Loucy (cell line): ENCODE measurements around the gene DIDO1.

Experiments used
- H2AFZ ChIP-seq: fragments of 200-600 bp; sonication (generic); 2 replicates; pipeline ENCODE4 v1.6.0; 2016; ENCODE audit warnings: antibody characterized with exemption, mild to moderate bottlenecking, low read length, moderate library complexity
- H3F3A ChIP-seq: fragments of 200-600 bp; 2 replicates; pipeline ENCODE4 v1.6.0; 2016; ENCODE audit warnings: antibody characterized with exemption, low read depth, mild to moderate bottlenecking
- H3K27me3 ChIP-seq: fragments of 200-600 bp; sonication (generic); 2 replicates; pipeline ENCODE4 v1.6.1; 2014; ENCODE audit warnings: low read length, mild to moderate bottlenecking; ENCODE audit not compliant: insufficient read depth, poor library complexity, severe bottlenecking
- H3K36me3 ChIP-seq: fragments of 200-600 bp; sonication (generic); 2 replicates; pipeline ENCODE4 v1.6.1; 2016; ENCODE audit warnings: low read length; ENCODE audit not compliant: insufficient read depth
- H3K4me1 ChIP-seq: fragments of 200-600 bp; sonication (generic); 2 replicates; pipeline ENCODE4 v1.5.1; 2014; ENCODE audit warnings: low read length, mild to moderate bottlenecking; ENCODE audit not compliant: insufficient read depth, poor library complexity, severe bottlenecking
- H3K4me2 ChIP-seq: fragments of 200-600 bp; sonication (generic); 2 replicates; pipeline ENCODE4 v1.6.0; 2014; ENCODE audit warnings: antibody characterized with exemption, low read length, low read depth, mild to moderate bottlenecking; ENCODE audit not compliant: poor library complexity, severe bottlenecking
- H3K4me3 ChIP-seq: fragments of 200-600 bp; sonication (generic); 2 replicates; pipeline ENCODE4 v1.5.1; 2014; ENCODE audit warnings: low read length, mild to moderate bottlenecking, mixed read lengths; ENCODE audit not compliant: poor library complexity, severe bottlenecking
- H3K79me2 ChIP-seq: fragments of 200-600 bp; sonication (generic); 2 replicates; pipeline ENCODE4 v1.6.1; 2014; ENCODE audit warnings: low read length; ENCODE audit not compliant: insufficient read depth
- H3K9ac ChIP-seq: fragments of 200-600 bp; sonication (generic); 2 replicates; pipeline ENCODE4 v1.6.0; 2014; ENCODE audit warnings: mild to moderate bottlenecking, low read depth, low read length, moderate library complexity; ENCODE audit not compliant: poor library complexity, severe bottlenecking
- H3K9me2 ChIP-seq: fragments of 200-600 bp; sonication (generic); replicated peaks from 2 replicates; pipeline ENCODE4 v1.6.1; 2016; ENCODE audit warnings: low read depth, low read length, mixed read lengths
- H3K9me3 ChIP-seq: fragments of 200-600 bp; sonication (generic); 2 replicates; pipeline ENCODE4 v1.6.1; 2014; ENCODE audit warnings: mild to moderate bottlenecking, antibody characterized with exemption, low read length, low read depth; ENCODE audit not compliant: insufficient read depth
- H4K20me1 ChIP-seq: fragments of 200-600 bp; sonication (generic); 2 replicates; pipeline ENCODE4 v1.6.0; 2014; ENCODE audit warnings: antibody characterized with exemption, low read length, mild to moderate bottlenecking; ENCODE audit not compliant: insufficient read depth, poor library complexity, severe bottlenecking
- EZH2phosphoT487 ChIP-seq: fragments of 200-600 bp; IDR thresholded peaks from 2 replicates; pipeline ENCODE4 v1.6.1; 2018; ENCODE audit warnings: antibody characterized with exemption, mild to moderate bottlenecking, moderate library complexity, borderline replicate concordance
- TF ChIP-seq, protein P1 (sequence below): fragments of 200-600 bp; sonication (generic); conservative IDR thresholded peaks from 2 replicates; pipeline ENCODE4 v1.5.1; 2014; ENCODE audit warnings: mild to moderate bottlenecking, antibody characterized with exemption, low read length

The DIDO1 gene

DNA sequence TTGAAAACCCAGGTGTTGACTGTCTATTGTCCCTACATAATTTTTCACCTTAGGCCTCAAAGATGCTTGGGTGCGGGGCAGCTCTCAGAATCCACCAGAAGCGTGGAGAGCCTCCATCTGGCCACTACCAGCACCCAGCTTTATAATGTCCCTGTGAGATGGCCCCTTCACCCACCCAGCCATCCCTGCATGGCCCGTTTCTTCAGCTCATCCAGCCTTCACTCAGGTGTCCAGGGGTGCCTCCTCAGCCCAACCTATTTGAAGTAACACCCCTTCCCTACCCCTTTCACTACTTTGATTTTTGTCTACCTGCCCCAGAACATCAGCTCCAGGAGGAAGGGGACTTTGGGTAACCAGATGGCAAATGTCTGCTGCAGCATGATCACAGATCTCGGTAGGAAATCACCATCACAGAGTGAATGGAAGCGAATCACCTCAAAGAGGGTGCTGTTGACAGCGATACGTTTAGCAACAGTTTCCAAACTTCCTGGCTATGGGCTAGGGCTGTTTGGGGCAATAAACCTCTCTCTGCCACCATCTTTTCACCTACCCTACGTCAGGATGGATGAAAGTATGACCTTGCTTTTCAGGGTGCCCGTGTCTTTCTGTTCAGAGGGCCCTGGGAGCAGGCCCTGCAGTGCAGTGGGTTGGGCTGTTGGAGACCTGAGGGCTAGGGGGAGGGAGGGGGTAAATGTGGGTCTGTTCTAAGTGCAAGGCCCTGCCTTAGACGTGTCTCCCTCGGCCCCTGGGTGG, 25.0 kb upstream of the DIDO1 start:
- Histone ChIP-seq H4K20me1 (peaks cover 7% of the 10 kb centered on the region), H3K9ac (peak overlapping the region; percentile 70), H2AFZ (no peak overlapping the region), H3K36me3 (peaks cover 40% of the 10 kb centered on the region; the same call in 1 of the 2 replicates), H3K9me3 (no peaks in the 10 kb centered on the region), H3F3A (peaks cover 14% of the 10 kb centered on the region), H3K27me3 (no peaks in the 10 kb centered on the region), H3K4me1 (peaks cover 42% of the 10 kb centered on the region), H3K4me2 (peak overlapping the region; percentile 96), H3K79me2 (peaks cover 56% of the 10 kb centered on the region), H3K9me2 (no peaks in the 10 kb centered on the region), H3K4me3 (peak overlapping the region; percentile 80)
- TF ChIP-seq, protein P1, sequence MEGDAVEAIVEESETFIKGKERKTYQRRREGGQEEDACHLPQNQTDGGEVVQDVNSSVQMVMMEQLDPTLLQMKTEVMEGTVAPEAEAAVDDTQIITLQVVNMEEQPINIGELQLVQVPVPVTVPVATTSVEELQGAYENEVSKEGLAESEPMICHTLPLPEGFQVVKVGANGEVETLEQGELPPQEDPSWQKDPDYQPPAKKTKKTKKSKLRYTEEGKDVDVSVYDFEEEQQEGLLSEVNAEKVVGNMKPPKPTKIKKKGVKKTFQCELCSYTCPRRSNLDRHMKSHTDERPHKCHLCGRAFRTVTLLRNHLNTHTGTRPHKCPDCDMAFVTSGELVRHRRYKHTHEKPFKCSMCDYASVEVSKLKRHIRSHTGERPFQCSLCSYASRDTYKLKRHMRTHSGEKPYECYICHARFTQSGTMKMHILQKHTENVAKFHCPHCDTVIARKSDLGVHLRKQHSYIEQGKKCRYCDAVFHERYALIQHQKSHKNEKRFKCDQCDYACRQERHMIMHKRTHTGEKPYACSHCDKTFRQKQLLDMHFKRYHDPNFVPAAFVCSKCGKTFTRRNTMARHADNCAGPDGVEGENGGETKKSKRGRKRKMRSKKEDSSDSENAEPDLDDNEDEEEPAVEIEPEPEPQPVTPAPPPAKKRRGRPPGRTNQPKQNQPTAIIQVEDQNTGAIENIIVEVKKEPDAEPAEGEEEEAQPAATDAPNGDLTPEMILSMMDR, result no peak
- no peak for TF ChIP-seq EZH2phosphoT487

DNA sequence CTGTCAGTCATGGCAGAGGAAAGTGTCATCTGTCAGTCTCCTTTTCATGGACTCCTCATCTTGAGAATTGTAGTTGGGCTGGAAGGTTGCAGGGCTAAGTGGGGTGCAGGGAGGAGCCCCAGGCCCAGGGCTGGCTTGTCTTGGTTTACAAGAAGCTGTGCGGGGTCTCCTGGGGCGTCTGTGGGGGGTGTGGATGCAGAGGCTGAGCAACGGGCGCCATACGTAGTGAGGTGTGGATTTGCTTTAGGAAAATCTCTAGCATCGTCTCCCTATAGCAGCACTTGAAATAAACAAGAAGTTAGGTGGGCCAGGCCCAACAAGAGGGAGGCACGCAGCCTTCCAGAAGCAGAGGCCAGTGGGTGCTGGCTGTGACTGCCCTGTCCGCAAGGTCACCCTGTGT, 24.4 kb upstream of the DIDO1 start:
- Histone ChIP-seq H3K4me3 (no peak overlapping the region), H3K4me2 (no peak overlapping the region), H3K27me3 (no peaks in the 10 kb centered on the region), H3K9ac (no peak overlapping the region), H3K79me2 (peaks cover 54% of the 10 kb centered on the region), H3K4me1 (peaks cover 37% of the 10 kb centered on the region), H2AFZ (no peak overlapping the region), H4K20me1 (peaks cover 7% of the 10 kb centered on the region), H3F3A (peaks cover 14% of the 10 kb centered on the region), H3K36me3 (peaks cover 46% of the 10 kb centered on the region; the same call in 1 of the 2 replicates), H3K9me3 (no peaks in the 10 kb centered on the region), H3K9me2 (no peaks in the 10 kb centered on the region)
- TF ChIP-seq, protein P1, result no peak
- TF ChIP-seq EZH2phosphoT487, result no peak

DNA sequence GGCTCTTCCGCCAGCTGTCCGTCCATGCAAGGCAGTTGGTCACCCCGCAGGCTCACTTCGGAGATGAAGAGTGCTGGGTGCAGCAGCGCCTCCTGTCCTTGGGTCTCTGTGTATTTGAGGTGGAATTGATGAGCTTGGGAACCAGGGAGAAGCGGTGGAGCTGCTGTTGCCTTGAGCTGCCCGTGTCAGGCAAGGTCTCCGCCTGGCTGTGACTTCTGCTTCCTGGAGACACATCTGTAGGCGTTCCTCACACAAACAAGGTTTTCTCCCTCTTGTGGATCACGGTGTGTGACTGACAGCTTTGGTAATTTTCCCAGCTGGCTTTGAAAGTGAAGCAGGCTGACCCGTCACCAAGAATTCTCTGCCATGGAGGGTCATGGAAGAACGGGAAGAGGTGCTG, 23.7 kb upstream of the DIDO1 start:
- Histone ChIP-seq H3K27me3 (no peaks in the 10 kb centered on the region), H3K9me3 (no peaks in the 10 kb centered on the region), H3K4me3 (no peak overlapping the region), H3K79me2 (peaks cover 54% of the 10 kb centered on the region), H4K20me1 (peaks cover 7% of the 10 kb centered on the region), H3K9ac (no peak overlapping the region), H2AFZ (no peak overlapping the region), H3K36me3 (peaks cover 52% of the 10 kb centered on the region; the same call in 1 of the 2 replicates), H3F3A (peaks cover 14% of the 10 kb centered on the region), H3K9me2 (no peaks in the 10 kb centered on the region), H3K4me1 (peaks cover 29% of the 10 kb centered on the region), H3K4me2 (no peak overlapping the region)
- no peak for TF ChIP-seq EZH2phosphoT487
- TF ChIP-seq, protein P1, result no peak
